A549 (cell line): ENCODE results near the gene RBP3. TPM values are rescaled to one million over a fixed set of nuclear protein-coding genes. Genes with fewer than 3 reads are reported as not detected.
A peak's percentile ranks its signal among the peaks of the same experiment; 100 is the strongest.

ENCODE experiments used
- ATAC-seq, 2 experiments: fragments of 200-7000 bp in 1 of 2; fragments of >200 bp in 1 of 2; cut with Nextera tagmentation in 1 of 2; cut with Tn5 transposase in 1 of 2; 3 replicates each; pipeline versions ENCODE4 v1.8.0 to v1.9.1; 2018 to 2020; ENCODE audit warnings: mild to moderate bottlenecking in 1 of 2, moderate library complexity in 1 of 2
- CTCF ChIA-PET: fragments of 300-600 bp; sonication (Branson Sonifier 250); formaldehyde crosslinking; extraction: SDS; loops from one replicate; lab custom pipeline; 2021; ENCODE audit warnings: antibody characterized with exemption, inconsistent platforms; lab: Yijun Ruan, JAX
- POLR2A ChIA-PET: fragments of 350-600 bp; formaldehyde crosslinking; extraction: SDS; loops from one replicate; lab custom pipeline; 2021; ENCODE audit warnings: antibody characterized with exemption, inconsistent platforms; lab: Yijun Ruan, JAX
- DNase-seq, 2 experiments: peaks; one replicate each; pipeline versions ENCODE4 v3.0.0 to v3.0.0-alpha.2; 2011 to 2016; ENCODE audit warnings: low read depth in 1 of 2, low spot score in 1 of 2
- FAIRE-seq: peaks from 2 replicates; lab custom pipeline; 2011; peaks lifted over from hg19 to GRCh38; lab: Jason Lieb, UNC
- H3K27ac ChIP-seq, 2 experiments: fragments of >200 bp; sonication (Bioruptor Twin); formaldehyde crosslinking; 3 replicates each; pipeline ENCODE4 v1.5.1; 2016 to 2017
- H3K4me1 ChIP-seq: fragments of >200 bp; sonication (Bioruptor Twin); formaldehyde crosslinking; 3 replicates; pipeline ENCODE4 v1.6.1; 2016
- H3K4me2 ChIP-seq: fragments of >200 bp; sonication (Bioruptor Twin); formaldehyde crosslinking; 3 replicates; pipeline ENCODE4 v1.6.1; 2016
- H3K4me3 ChIP-seq: fragments of >200 bp; sonication (Bioruptor Twin); formaldehyde crosslinking; 3 replicates; pipeline ENCODE4 v1.5.1; 2016
- H3K9me3 ChIP-seq: fragments of >200 bp; sonication (Bioruptor Twin); formaldehyde crosslinking; 3 replicates; pipeline ENCODE4 v1.6.1; 2016
- CBX2 ChIP-seq: fragments of 200-600 bp; sonication (generic); IDR thresholded peaks from 2 replicates; pipeline ENCODE4 v1.6.1; 2016; ENCODE audit warnings: low read depth, mild to moderate bottlenecking, borderline replicate concordance
- EHF ChIP-seq: fragments of 250-450 bp; sonication (Bioruptor Pico); IDR thresholded peaks from 2 replicates; pipeline ENCODE4 v1.5.0; 2020; ENCODE audit warnings: mild to moderate bottlenecking
- ESRRA ChIP-seq: fragments of 150-350 bp; IDR thresholded peaks from 2 replicates; pipeline ENCODE4 v1.6.1; 2014; ENCODE audit warnings: mild to moderate bottlenecking, low read length, borderline replicate concordance
- FOSL2 ChIP-seq, 2 experiments: fragments of 450-650 bp in 1 of 2; fragments of >200 bp in 1 of 2; sonication (Bioruptor Twin) in 1 of 2; formaldehyde crosslinking; IDR thresholded peaks; 2 replicates each; pipeline versions ENCODE4 v1.5.0 to v1.6.1; 2016 to 2020; ENCODE audit warnings: mild to moderate bottlenecking in 1 of 2, moderate library complexity in 1 of 2
- FOXS1 ChIP-seq: fragments of 250-450 bp; sonication (Bioruptor Pico); IDR thresholded peaks from 2 replicates; pipeline ENCODE4 v1.5.0; 2020; ENCODE audit warnings: mild to moderate bottlenecking, moderate library complexity
- GATA3 ChIP-seq: IDR thresholded peaks from 2 replicates; pipeline ENCODE4 v1.6.1; 2012; ENCODE audit warnings: borderline replicate concordance
- HOXA7 ChIP-seq: fragments of 250-450 bp; sonication (Bioruptor Pico); IDR thresholded peaks from 2 replicates; pipeline ENCODE4 v1.5.0; 2020; ENCODE audit warnings: mild to moderate bottlenecking, moderate library complexity
- HOXB5 ChIP-seq: fragments of 250-450 bp; sonication (Bioruptor Pico); IDR thresholded peaks from 2 replicates; pipeline ENCODE4 v1.5.0; 2020; ENCODE audit warnings: mild to moderate bottlenecking, moderate library complexity
- MAZ ChIP-seq: fragments of 150-350 bp; IDR thresholded peaks from 2 replicates; pipeline ENCODE4 v1.6.1; 2014; ENCODE audit warnings: antibody characterized with exemption, low read depth, low read length, borderline replicate concordance
- NFE2L2 ChIP-seq: fragments of 150-350 bp; conservative IDR thresholded peaks from 2 replicates; pipeline ENCODE4 v1.6.1; 2014; ENCODE audit warnings: low read length
- POLR2AphosphoS2 ChIP-seq: conservative IDR thresholded peaks from 2 replicates; pipeline ENCODE4 v1.6.1; 2012; ENCODE audit warnings: low read length, improper control_type of control experiment, inconsistent platforms
- RCOR1 ChIP-seq: fragments of 150-350 bp; IDR thresholded peaks from 2 replicates; pipeline ENCODE4 v1.6.1; 2014; ENCODE audit warnings: antibody characterized with exemption, low read length, low read depth
- RFX5 ChIP-seq: fragments of 450-650 bp; IDR thresholded peaks from 2 replicates; pipeline ENCODE4 v1.7.1; 2014; ENCODE audit warnings: antibody characterized with exemption, mild to moderate bottlenecking, moderate library complexity
- SMC3 ChIP-seq: fragments of >200 bp; sonication (Bioruptor Twin); formaldehyde crosslinking; IDR thresholded peaks from 3 replicates; pipeline ENCODE4 v1.6.1; 2018; ENCODE audit warnings: inconsistent platforms
- SREBF2 ChIP-seq: fragments of 450-650 bp; IDR thresholded peaks from 2 replicates; pipeline ENCODE4 v1.6.1; 2014; ENCODE audit warnings: mild to moderate bottlenecking, moderate library complexity
- TFCP2L1 ChIP-seq: fragments of 250-450 bp; sonication (Bioruptor Pico); IDR thresholded peaks from 2 replicates; pipeline ENCODE4 v1.5.0; 2021; ENCODE audit warnings: mild to moderate bottlenecking
- ZNF302 ChIP-seq: fragments of 250-450 bp; sonication (Bioruptor Pico); IDR thresholded peaks from 2 replicates; pipeline ENCODE4 v1.9.0; 2021; ENCODE audit warnings: inconsistent platforms, mild to moderate bottlenecking, moderate library complexity
- WGBS: methylation state at CpG from one replicate; pipeline ENCODE4 v1.1.6; 2017; ENCODE audit errors: missing lambda C conversion rate; 5-methylcytosine and 5-hydroxymethylcytosine counted together
- polyA plus RNA-seq, 4 experiments: library from polyadenylated mRNA; depleted of rRNA in 3 of 4; stranded (reverse); fragments of >200 nt; fragmentation: RNase III in 1 of 4; extraction: RNeasy Plus Mini Kit Qiagen cat#74134 plus additional on column Dnase treatment in 1 of 4; gene quantifications; 2 replicates in 3 of 4; 3 replicates in 1 of 4; pipeline ENCODE4 v1.2.3, GENCODE V29; 2011 to 2017
- TF ChIP-seq, protein P1 (sequence below): fragments of 450-650 bp; IDR thresholded peaks from 2 replicates; pipeline ENCODE4 v1.6.1; 2014; ENCODE audit warnings: antibody characterized with exemption
- TF ChIP-seq, protein P2 (sequence below): IDR thresholded peaks from 2 replicates; pipeline ENCODE4 v1.6.1; 2012; ENCODE audit warnings: low read depth, borderline replicate concordance
- TF ChIP-seq, protein P3 (sequence below): fragments of 250-450 bp; sonication (Bioruptor Pico); IDR thresholded peaks from 2 replicates; pipeline ENCODE4 v1.5.0; 2021; ENCODE audit warnings: mild to moderate bottlenecking, moderate library complexity, borderline replicate concordance
- TF ChIP-seq, protein P4 (sequence below): fragments of 250-450 bp; sonication (Bioruptor Pico); IDR thresholded peaks from 2 replicates; pipeline ENCODE4 v1.5.0; 2020; ENCODE audit warnings: low read depth, mild to moderate bottlenecking, moderate library complexity
- TF ChIP-seq, protein P5 (sequence below): fragments of >200 bp; sonication (Bioruptor Twin); formaldehyde crosslinking; IDR thresholded peaks from 2 replicates; pipeline ENCODE4 v1.6.1; 2016
- TF ChIP-seq, protein P6 (sequence below): IDR thresholded peaks from 2 replicates; pipeline ENCODE4 v1.6.1; 2012

RBP3 gene
- polyA plus RNA-seq, 2 of the 4 experiments (the other 2 are of a cell fraction), result not detected

DNA sequence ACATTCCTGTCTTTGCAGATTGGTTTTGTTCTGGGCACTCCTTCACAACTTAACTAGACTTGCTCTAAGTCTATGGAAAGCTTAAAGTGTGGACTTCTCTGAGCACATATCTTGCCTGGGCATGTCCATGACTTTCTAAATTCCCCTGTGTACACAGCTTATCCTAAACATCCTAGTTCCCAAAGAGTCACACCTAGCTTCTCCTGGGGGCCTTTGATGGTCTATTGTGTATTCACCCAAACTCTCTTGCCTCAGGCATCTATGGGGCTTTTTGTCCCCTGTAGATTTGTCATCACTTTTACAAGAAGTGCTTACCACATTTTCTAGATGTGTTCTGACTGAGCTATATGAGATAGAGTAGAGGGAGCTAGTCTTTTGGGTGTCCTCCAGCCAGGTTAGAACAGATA, 48.2 kb downstream of the RBP3 start:
- Histone ChIP-seq H3K27ac (peak overlapping the region; percentile 46 to 66), H3K4me1 (peaks cover 12% of the 10 kb centered on the region), H3K9me3 (peaks cover 9% of the 10 kb centered on the region; the same call in 2 of the 3 replicates), H3K4me3 (no peak overlapping the region), H3K4me2 (0 out of 3 replicates have a peak overlapping the region, but pooled peaks have one; percentile 17)
- no peak for FAIRE-seq
- ChIA-PET POLR2A (interaction anchor here (1.3 to 1.4 kb wide), 2 partner anchors 10 to 12 kb away, joined by 3 to 4 read pairs; partner anchors contain the start of gene ZNF488), CTCF (interaction anchor here (0.6 to 1.6 kb wide), 3 partner anchors 12 to 19 kb away, joined by 3 to 4 read pairs (median 4); partner anchors contain the start of gene ZNF488)
- DNase-seq, result no peak
- no peak for TF ChIP-seq NFE2L2
- TF ChIP-seq, protein P1, sequence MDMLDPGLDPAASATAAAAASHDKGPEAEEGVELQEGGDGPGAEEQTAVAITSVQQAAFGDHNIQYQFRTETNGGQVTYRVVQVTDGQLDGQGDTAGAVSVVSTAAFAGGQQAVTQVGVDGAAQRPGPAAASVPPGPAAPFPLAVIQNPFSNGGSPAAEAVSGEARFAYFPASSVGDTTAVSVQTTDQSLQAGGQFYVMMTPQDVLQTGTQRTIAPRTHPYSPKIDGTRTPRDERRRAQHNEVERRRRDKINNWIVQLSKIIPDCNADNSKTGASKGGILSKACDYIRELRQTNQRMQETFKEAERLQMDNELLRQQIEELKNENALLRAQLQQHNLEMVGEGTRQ, result no peak
- TF ChIP-seq FOSL2 (IDR thresholded peaks at IDR 0.05), result no peak
- TF ChIP-seq FOSL2 (CRISPR knock-in tag; IDR thresholded peaks at IDR 0.05), result no peak
- TF ChIP-seq, protein P2, sequence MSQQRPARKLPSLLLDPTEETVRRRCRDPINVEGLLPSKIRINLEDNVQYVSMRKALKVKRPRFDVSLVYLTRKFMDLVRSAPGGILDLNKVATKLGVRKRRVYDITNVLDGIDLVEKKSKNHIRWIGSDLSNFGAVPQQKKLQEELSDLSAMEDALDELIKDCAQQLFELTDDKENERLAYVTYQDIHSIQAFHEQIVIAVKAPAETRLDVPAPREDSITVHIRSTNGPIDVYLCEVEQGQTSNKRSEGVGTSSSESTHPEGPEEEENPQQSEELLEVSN, result no peak
- TF ChIP-seq POLR2AphosphoS2, result no peak
- TF ChIP-seq SREBF2, result no peak
- TF ChIP-seq MAZ, result no peak
- no peak for TF ChIP-seq RCOR1
- TF ChIP-seq ZNF302 (CRISPR knock-in tag), result no peak
- TF ChIP-seq, protein P3, sequence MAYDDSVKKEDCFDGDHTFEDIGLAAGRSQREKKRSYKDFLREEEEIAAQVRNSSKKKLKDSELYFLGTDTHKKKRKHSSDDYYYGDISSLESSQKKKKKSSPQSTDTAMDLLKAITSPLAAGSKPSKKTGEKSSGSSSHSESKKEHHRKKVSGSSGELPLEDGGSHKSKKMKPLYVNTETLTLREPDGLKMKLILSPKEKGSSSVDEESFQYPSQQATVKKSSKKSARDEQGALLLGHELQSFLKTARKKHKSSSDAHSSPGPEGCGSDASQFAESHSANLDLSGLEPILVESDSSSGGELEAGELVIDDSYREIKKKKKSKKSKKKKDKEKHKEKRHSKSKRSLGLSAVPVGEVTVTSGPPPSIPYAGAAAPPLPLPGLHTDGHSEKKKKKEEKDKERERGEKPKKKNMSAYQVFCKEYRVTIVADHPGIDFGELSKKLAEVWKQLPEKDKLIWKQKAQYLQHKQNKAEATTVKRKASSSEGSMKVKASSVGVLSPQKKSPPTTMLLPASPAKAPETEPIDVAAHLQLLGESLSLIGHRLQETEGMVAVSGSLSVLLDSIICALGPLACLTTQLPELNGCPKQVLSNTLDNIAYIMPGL (CRISPR knock-in tag), result no peak
- no peak for TF ChIP-seq EHF
- TF ChIP-seq TFCP2L1 (CRISPR knock-in tag), result no peak
- ATAC-seq, result no peak

DNA sequence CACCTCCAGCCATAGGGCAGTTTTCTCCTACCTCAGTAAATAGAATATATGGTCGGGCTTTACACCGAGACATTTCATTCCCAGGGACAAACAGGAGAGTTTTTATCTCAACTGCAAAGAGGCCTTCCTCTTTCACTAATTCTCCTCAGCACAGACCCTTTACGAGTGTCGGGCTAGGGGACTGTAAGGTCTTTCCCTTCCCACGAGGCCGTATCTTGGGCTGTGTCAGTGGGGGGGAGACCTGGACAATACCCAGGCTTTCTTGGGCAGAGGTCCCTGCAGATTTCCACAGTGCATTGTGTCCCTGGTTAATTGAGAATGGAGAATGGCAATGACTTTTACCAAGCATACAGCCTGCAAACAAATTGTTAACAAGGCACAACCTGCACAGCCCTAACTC, 49.1 kb downstream of the RBP3 start:
- peaks cover 17% of the 10 kb centered on the region for H3K4me1 ChIP-seq
- no peak for TF ChIP-seq HOXB5 (CRISPR knock-in tag)
- TF ChIP-seq SMC3, result no peak
- TF ChIP-seq ESRRA, result no peak
- TF ChIP-seq, protein P4, sequence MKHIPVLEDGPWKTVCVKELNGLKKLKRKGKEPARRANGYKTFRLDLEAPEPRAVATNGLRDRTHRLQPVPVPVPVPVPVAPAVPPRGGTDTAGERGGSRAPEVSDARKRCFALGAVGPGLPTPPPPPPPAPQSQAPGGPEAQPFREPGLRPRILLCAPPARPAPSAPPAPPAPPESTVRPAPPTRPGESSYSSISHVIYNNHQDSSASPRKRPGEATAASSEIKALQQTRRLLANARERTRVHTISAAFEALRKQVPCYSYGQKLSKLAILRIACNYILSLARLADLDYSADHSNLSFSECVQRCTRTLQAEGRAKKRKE, result no peak
- TF ChIP-seq CBX2, result no peak
- no peak for TF ChIP-seq GATA3
- TF ChIP-seq RFX5, result no peak
- TF ChIP-seq FOXS1, result no peak
- no peak for TF ChIP-seq HOXA7 (CRISPR knock-in tag)
- TF ChIP-seq, protein P5, sequence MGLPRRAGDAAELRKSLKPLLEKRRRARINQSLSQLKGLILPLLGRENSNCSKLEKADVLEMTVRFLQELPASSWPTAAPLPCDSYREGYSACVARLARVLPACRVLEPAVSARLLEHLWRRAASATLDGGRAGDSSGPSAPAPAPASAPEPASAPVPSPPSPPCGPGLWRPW, result no peak
- TF ChIP-seq, protein P6, sequence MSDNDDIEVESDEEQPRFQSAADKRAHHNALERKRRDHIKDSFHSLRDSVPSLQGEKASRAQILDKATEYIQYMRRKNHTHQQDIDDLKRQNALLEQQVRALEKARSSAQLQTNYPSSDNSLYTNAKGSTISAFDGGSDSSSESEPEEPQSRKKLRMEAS, result no peak
- no peak for TF ChIP-seq RCOR1
- ATAC-seq (no peak), FAIRE-seq (no peak), DNase-seq (no peak)
- CTCF ChIA-PET, result interaction anchor here (1.6 kb wide), 1 partner anchor 32 kb away, joined by 3 read pairs; no protein-coding TSS in a partner anchor
- no peak overlapping the region for H3K4me3 ChIP-seq
- peaks cover 9% of the 10 kb centered on the region; the same call in 2 of the 3 replicates for H3K9me3 ChIP-seq
- H3K27ac ChIP-seq, result peak overlapping the region in 1 of 2 experiments; percentile 66; a peak in 3 of 6 replicates
- H3K4me2 ChIP-seq, result no peak overlapping the region
- WGBS, result 91% methylated on average over 6 of the region's 6 CpGs
- POLR2A ChIA-PET, result no interaction called here
